ENCODE results near the gene AP4B1.
A peak's percentile ranks its signal among the peaks of the same experiment; 100 is the strongest.
"Not testable (repeated sequence)": the region's sequence is repeated elsewhere in the genome, so short reads cannot be mapped to it uniquely, and the experiment has no call there.

The AP4B1 gene

GRCh38 chr1:113904674-113905434 is at the start of gene AP4B1, which contains the start of gene DCLRE1B:
TSS of gene AP4B1 (minus strand) at chr1:113904799. CDS start at chr1:113904717, 82 bp downstream.
TSS of gene DCLRE1B (plus strand) at chr1:113905326. CDS start at chr1:113905587, 261 bp downstream.
- peak; percentile 89 for TF ChIP-seq CTCF (IDR thresholded peaks at IDR 0.05; ENCODE audit: control extremely low read depth, extremely low read depth, low read depth, missing control alignments)
- DNase-seq (ENCODE audit: extremely low spot score), result peak; percentile 97
- ChIA-PET CTCF (interaction anchor here (0.9 to 5.5 kb wide), 18 partner anchors 8 to 125 kb away, joined by 3 to 34 read pairs (median 6); partner anchors contain the start of gene BCL2L15), POLR2A (interaction anchor here (0.9 to 3.3 kb wide), 7 partner anchors 11 to 91 kb away, joined by 3 to 40 read pairs (median 5); partner anchors contain the start of gene HIPK1)

- no peak for TF ChIP-seq CTCF (IDR thresholded peaks at IDR 0.05; ENCODE audit: control extremely low read depth, extremely low read depth, low read depth, missing control alignments)
These were observed 47.1 kb upstream of the AP4B1 start for GRCh38 chr1:113951719-113952118.

GRCh38 chr1:113950908-113951307 is 46.3 kb upstream of the AP4B1 start:
- DNase-seq (ENCODE audit: extremely low spot score), result no peak
- POLR2A ChIA-PET, result no interaction called here
- TF ChIP-seq CTCF (IDR thresholded peaks at IDR 0.05; ENCODE audit: control extremely low read depth, extremely low read depth, low read depth, missing control alignments), result no peak
- CTCF ChIA-PET, result interaction anchor here (1.4 to 1.9 kb wide), 3 partner anchors 9 to 116 kb away, joined by 3 to 6 read pairs (median 3); no protein-coding TSS in a partner anchor

More at GRCh38 chr1:113951719-113952118, 47.1 kb upstream of the AP4B1 start:
- POLR2A ChIA-PET, result no interaction called here
- CTCF ChIA-PET, result interaction anchor here (0.7 to 3.6 kb wide), 5 partner anchors 11 to 116 kb away, joined by 3 to 14 read pairs (median 6); partner anchors contain the start of gene HIPK1
- DNase-seq (ENCODE audit: extremely low spot score), result no peak

- TF ChIP-seq CTCF (IDR thresholded peaks at IDR 0.05; ENCODE audit: control extremely low read depth, extremely low read depth, low read depth, missing control alignments), result no peak
- CTCF ChIA-PET, result interaction anchor here (1.5 to 3.3 kb wide), 2 partner anchors 11 to 14 kb away, joined by 7 to 11 read pairs; no protein-coding TSS in a partner anchor
- POLR2A ChIA-PET, result interaction anchor here (0.6 kb wide), 1 partner anchor 10 kb away, joined by 3 read pairs; no protein-coding TSS in a partner anchor
- no peak for DNase-seq (ENCODE audit: extremely low spot score)
These were observed 44.4 kb upstream of the AP4B1 start for GRCh38 chr1:113949007-113949406.

- CTCF ChIA-PET, result interaction anchor here (3.3 kb wide), 1 partner anchor 10 kb away, joined by 11 read pairs; no protein-coding TSS in a partner anchor
- POLR2A ChIA-PET; DNase-seq (ENCODE audit: extremely low spot score): not testable (repeated sequence)
These were observed 43.6 kb upstream of the AP4B1 start for GRCh38 chr1:113948151-113948550.

GRCh38 chr1:113947388-113948107 is 42.9 kb upstream of the AP4B1 start:
- TF ChIP-seq CTCF (IDR thresholded peaks at IDR 0.05; ENCODE audit: control extremely low read depth, extremely low read depth, low read depth, missing control alignments), result no peak
- no peak for DNase-seq (ENCODE audit: extremely low spot score)
- ChIA-PET POLR2A (interaction anchor here (1.0 to 1.5 kb wide), 2 partner anchors 17 to 21 kb away, joined by 4 to 10 read pairs; no protein-coding TSS in a partner anchor), CTCF (interaction anchor here (0.8 to 3.3 kb wide), 5 partner anchors 10 to 112 kb away, joined by 3 to 11 read pairs (median 4); no protein-coding TSS in a partner anchor)

All from GM10248 (cell line).